Pancreas (tissue), 10 donors: ENCODE data around the gene GFI1. TPM values are rescaled to one million over a fixed set of nuclear protein-coding genes. Genes with fewer than 3 reads are reported as not detected.

Experiments
- ATAC-seq, 4 donors: fragments of 200-7000 bp; cut with Tn5 transposase; one replicate each; pipeline versions ENCODE4 v1.8.0 to v1.9.1; 2020; ENCODE audit warnings: mild to moderate bottlenecking in 4 of 4, moderate library complexity in 4 of 4
- DNase-seq, 6 donors: peaks; one replicate each; pipeline ENCODE4 v3.0.0-alpha.2; 2020
- FAIRE-seq: peaks from 2 replicates; lab custom pipeline; 2012; peaks lifted over from hg19 to GRCh38; lab: Jason Lieb, UNC
- H3K27ac ChIP-seq, 4 donors: fragments of 200-600 bp; sonication (generic); 1 replicate in 3 of 4; 2 replicates in 1 of 4; pipeline versions ENCODE4 v1.5.0 to v1.8.0; 2020
- H3K27me3 ChIP-seq, 4 donors: fragments of 200-600 bp; one replicate each; pipeline ENCODE4 v1.8.0; 2021
- H3K36me3 ChIP-seq, 3 donors: fragments of 200-600 bp; sonication (generic) in 1 of 3; one replicate each; pipeline versions ENCODE4 v1.5.0 to v1.8.0; 2020 to 2021
- H3K4me1 ChIP-seq, 3 donors: fragments of 200-600 bp; one replicate each; pipeline ENCODE4 v1.8.0; 2021
- H3K4me3 ChIP-seq, 4 donors: fragments of 200-600 bp; sonication (generic) in 2 of 4; one replicate each; pipeline versions ENCODE4 v1.5.0 to v1.8.0; 2020 to 2021
- H3K9me3 ChIP-seq, 4 donors: fragments of 200-600 bp; one replicate each; pipeline ENCODE4 v1.8.0; 2021
- WGBS, 2 donors: extraction: QIAGEN DNeasy Blood & Tissue Kit; methylation state at CpG; one replicate each; pipeline ENCODE4 v1.1.7; 2013; 5-methylcytosine and 5-hydroxymethylcytosine counted together
- intact Hi-C, 3 donors: fragments of 100-400 bp; cut with DNase I; formaldehyde crosslinking; loops; one replicate each; pipeline versions ENCODE4 v1.11.1 to v1.14.2; 2022
- polyA plus RNA-seq, 2 donors: library from polyadenylated mRNA; stranded (reverse); fragments of 200-250 nt; gene quantifications; one replicate each; pipeline ENCODE4 v1.2.3, GENCODE V29; 2013
- total RNA-seq, 6 donors: library from RNA; stranded (reverse); fragmentation: NEBNext Ultra II Directional in 4 of 6; extraction: Animal tissue kit (Norgen Biotek cat#: 25700) in 4 of 6; gene quantifications; one replicate each; pipeline versions ENCODE4 v1.2.1 to v1.2.4, GENCODE V29; 2021 to 2023
- TF ChIP-seq, protein P1 (sequence below), 4 donors: fragments of 200-600 bp; sonication (generic) in 3 of 4; IDR thresholded peaks; one replicate each; pipeline versions ENCODE4 v1.5.0 to v1.8.0; 2021; ENCODE audit warnings: antibody characterized with exemption in 4 of 4
- donor health status: healthy with polysubstance abuse.
- donor health status: DM: no; HTN: no; CAD: no; lungs with moderate emphysema.
- donor health status: DM: no; HTN: no; CAD: no.
- donor health status: control.
- donor health status: control.
- donor health status: Bipolar disorder and iron deficiency.
- donor health status: DM: yes; HTN: yes; CAD: no.
- donor health status: DM: no; HTN: no; CAD: no.
- donor health status: DM: no; HTN: no; CAD: no.
- donor health status: DM: yes; HTN: yes; CAD: no.

GFI1 gene
- total and polyA plus RNA-seq, 8 donors: 5.2 to 7.4 (median 6.0) TPM

DNA sequence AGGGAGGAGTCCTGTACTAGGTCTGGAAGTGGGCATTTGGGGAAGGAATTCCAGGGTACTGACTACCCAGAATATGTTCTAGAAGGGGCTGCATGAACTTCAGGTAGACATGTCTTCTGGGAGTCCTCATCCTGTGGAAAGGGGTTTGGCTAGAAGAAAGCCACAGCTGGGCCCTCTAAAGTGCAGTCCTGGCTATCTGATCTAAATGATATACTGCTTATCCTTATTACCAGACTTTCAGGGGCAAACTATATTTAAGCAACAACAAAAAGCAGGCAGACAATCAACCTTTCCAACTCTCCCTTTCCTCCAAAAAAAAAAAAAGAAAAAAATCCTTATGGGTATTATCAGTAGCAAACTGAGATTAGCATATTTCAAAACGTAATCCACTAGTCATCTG, 29.8 kb upstream of the GFI1 start:
- no peaks in the 10 kb centered on the region for H3K9me3 ChIP-seq
- intact Hi-C loops: no loop called here
- no peak overlapping the region for H3K4me3 ChIP-seq
- H3K4me1 ChIP-seq: no peaks in the 10 kb centered on the region
- no peak for DNase-seq
- no peak for ATAC-seq
- TF ChIP-seq, protein P1, sequence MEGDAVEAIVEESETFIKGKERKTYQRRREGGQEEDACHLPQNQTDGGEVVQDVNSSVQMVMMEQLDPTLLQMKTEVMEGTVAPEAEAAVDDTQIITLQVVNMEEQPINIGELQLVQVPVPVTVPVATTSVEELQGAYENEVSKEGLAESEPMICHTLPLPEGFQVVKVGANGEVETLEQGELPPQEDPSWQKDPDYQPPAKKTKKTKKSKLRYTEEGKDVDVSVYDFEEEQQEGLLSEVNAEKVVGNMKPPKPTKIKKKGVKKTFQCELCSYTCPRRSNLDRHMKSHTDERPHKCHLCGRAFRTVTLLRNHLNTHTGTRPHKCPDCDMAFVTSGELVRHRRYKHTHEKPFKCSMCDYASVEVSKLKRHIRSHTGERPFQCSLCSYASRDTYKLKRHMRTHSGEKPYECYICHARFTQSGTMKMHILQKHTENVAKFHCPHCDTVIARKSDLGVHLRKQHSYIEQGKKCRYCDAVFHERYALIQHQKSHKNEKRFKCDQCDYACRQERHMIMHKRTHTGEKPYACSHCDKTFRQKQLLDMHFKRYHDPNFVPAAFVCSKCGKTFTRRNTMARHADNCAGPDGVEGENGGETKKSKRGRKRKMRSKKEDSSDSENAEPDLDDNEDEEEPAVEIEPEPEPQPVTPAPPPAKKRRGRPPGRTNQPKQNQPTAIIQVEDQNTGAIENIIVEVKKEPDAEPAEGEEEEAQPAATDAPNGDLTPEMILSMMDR (IDR thresholded peaks at IDR 0.05): no peak
- no peaks in the 10 kb centered on the region for H3K36me3 ChIP-seq
- no peak for FAIRE-seq
- WGBS, 2 donors: 76 to 83% methylated on average over 1 of the region's 1 CpG
- H3K27ac ChIP-seq: no peak overlapping the region
- no peaks in the 10 kb centered on the region for H3K27me3 ChIP-seq

DNA sequence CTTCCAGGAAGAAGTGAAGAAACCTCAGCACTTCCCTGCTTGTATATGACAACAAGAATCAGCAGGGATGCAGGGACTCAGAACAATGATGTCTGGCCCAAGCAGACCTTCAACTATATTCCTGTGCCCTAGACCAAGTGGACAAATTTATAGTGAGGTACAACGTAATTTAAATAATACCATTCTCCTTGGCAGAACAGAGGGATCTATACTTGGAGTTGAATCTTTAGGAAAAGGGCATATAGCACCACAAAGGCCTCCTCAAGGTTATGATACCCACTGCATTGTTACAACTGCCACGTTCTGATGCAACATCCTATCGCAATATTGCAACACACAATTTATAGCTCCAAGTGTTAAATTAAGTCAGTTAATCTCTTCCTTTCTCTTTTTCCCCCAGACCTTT, 29.1 kb upstream of the GFI1 start:
- no peak overlapping the region for H3K4me3 ChIP-seq
- 88 to 99% methylated on average over 3 of the region's 3 CpGs for WGBS, 2 donors
- ATAC-seq (no peak), FAIRE-seq (no peak), DNase-seq (no peak)
- no peak overlapping the region for H3K27ac ChIP-seq
- H3K27me3 ChIP-seq: no peaks in the 10 kb centered on the region
- no peaks in the 10 kb centered on the region for H3K9me3 ChIP-seq
- H3K4me1 ChIP-seq: no peaks in the 10 kb centered on the region
- intact Hi-C loops: no loop called here
- H3K36me3 ChIP-seq: no peaks in the 10 kb centered on the region
- TF ChIP-seq, protein P1 (IDR thresholded peaks at IDR 0.05): no peak

DNA sequence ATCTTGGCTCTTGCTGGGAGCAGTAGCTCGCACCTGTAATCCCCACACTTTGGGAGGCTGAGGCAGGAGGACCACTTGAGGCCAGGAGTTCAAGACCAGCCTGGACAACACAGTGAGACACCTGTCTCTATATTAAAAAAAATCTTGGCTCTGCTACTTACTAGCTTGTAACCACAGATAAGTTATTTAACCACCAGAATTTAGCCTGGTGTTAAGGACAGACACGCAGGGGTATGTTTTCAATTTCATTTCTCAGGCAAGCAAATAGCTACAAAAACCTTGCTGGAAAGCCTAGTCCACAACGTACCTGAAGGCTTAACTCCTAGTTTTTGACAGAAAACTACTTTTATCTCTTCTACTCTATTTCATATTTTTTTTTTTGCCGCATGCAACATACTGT, 24.8 kb upstream of the GFI1 start:
- DNase-seq (no peak), ATAC-seq (no peak), FAIRE-seq (no peak)
- intact Hi-C loops: no loop called here
- H3K27me3 ChIP-seq: no peaks in the 10 kb centered on the region
- no peaks in the 10 kb centered on the region for H3K36me3 ChIP-seq
- no peak overlapping the region for H3K27ac ChIP-seq
- 93 to 98% methylated on average over 4 of the region's 4 CpGs for WGBS, 2 donors
- H3K9me3 ChIP-seq: no peaks in the 10 kb centered on the region
- TF ChIP-seq, protein P1 (IDR thresholded peaks at IDR 0.05): no peak
- H3K4me1 ChIP-seq: no peaks in the 10 kb centered on the region
- H3K4me3 ChIP-seq: no peak overlapping the region

DNA sequence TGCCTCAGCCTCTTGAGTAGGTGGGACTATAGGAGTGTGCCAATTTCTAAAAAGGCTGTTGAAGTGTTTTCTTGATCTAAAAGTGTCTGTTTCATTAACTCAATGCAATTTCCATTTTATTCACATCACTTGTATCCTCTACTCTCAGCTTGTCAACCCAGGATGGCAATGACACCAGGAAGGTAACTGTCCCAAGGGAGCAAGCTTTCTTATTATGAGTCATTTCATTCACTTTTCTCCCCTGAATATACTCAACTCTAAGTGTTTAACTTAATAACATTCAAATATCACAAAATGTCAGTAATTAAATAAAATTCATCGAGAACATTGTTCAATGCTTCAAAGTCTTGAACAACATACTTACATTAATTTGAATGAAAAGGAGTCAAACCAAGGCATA, 22.9 kb upstream of the GFI1 start:
- H3K36me3 ChIP-seq: no peaks in the 10 kb centered on the region
- H3K9me3 ChIP-seq: no peaks in the 10 kb centered on the region
- no peaks in the 10 kb centered on the region for H3K27me3 ChIP-seq
- no peak overlapping the region for H3K27ac ChIP-seq
- FAIRE-seq (no peak), ATAC-seq (no peak), DNase-seq (no peak)
- intact Hi-C loops: no loop called here
- no peak overlapping the region for H3K4me3 ChIP-seq
- H3K4me1 ChIP-seq: no peaks in the 10 kb centered on the region
- 90 to 98% methylated on average over 1 of the region's 1 CpG for WGBS, 2 donors
- TF ChIP-seq, protein P1 (IDR thresholded peaks at IDR 0.05): no peak

DNA sequence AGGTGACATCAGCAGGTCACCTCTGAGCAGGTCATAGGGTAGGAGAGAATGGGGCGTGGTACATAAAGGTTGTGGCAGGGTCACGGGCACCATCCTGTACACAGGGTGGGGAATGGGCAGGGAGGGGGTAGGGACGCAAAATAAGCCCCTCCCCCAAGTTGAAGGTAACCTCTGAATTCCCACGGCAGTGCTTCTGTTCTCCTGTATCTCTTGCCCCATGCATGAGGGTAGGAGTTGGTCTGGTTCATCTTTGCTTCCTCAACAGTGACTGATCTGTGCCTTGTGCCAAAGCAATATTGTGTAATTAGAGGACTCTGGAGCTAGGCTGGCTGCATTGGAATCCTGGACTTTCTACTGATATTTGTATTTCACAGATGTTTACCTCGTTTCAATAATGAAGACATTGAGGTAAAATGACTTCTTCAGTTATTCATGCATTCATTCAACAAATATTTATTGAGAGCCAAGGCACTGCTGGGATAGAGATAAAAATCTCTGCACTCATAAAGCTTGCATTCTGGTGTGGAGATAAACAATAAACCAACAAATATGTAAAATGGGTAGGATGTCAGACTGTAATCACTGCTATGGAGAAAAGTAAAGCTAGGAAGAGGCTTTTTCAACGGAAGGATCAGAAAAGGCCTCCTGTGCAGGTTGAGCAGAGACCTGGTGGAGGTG, 18.4 kb upstream of the GFI1 start:
- H3K4me3 ChIP-seq: no peak overlapping the region
- 46 to 58% methylated on average over 6 of the region's 6 CpGs for WGBS, 2 donors
- H3K9me3 ChIP-seq: no peaks in the 10 kb centered on the region
- no peak overlapping the region for H3K27ac ChIP-seq
- no peak for FAIRE-seq
- ATAC-seq: no peak
- TF ChIP-seq, protein P1 (IDR thresholded peaks at IDR 0.05): no peak
- no peaks in the 10 kb centered on the region for H3K36me3 ChIP-seq
- no peak for DNase-seq
- intact Hi-C loops: no loop called here
- no peaks in the 10 kb centered on the region for H3K27me3 ChIP-seq
- no peaks in the 10 kb centered on the region for H3K4me1 ChIP-seq
